ENCODE measurements around the gene SCYL1. TPM values are rescaled to one million over a fixed set of nuclear protein-coding genes. Genes with fewer than 3 reads are reported as not detected.

Gene SCYL1
- total RNA-seq (80.4 and 83.9 TPM in 2 replicates), polyA plus RNA-seq (162 and 167 TPM in 2 replicates)

GRCh38 chr11:65524741-65525545, at the start of gene SCYL1:
SCYL1 (plus strand) TSS chr11:65525083; CDS start chr11:65525154, 71 bp downstream.
- Histone ChIP-seq H3K9me3 (ENCODE audit: low read depth) (no peaks in the 10 kb centered on the region), H4K20me1 (ENCODE audit: insufficient read depth, poor library complexity, severe bottlenecking) (peaks cover 3% of the 10 kb centered on the region), H3K4me2 (peak within 1 kb of the TSS; percentile 97), H3K27me3 (no peaks in the 10 kb centered on the region), H3K36me3 (replicated peaks; ENCODE audit: insufficient read depth, low read depth) (no peaks in the 10 kb centered on the region), H3K27ac (peak within 1 kb of the TSS; percentile 97), H3K4me3 (peak within 1 kb of the TSS; percentile 88), H2AFZ (peak within 1 kb of the TSS; percentile 67), H3K4me1 (ENCODE audit: insufficient read depth) (peaks cover 34% of the 10 kb centered on the region), H3K9me2 (replicated peaks; ENCODE audit: insufficient read depth) (no peaks in the 10 kb centered on the region), H3K79me2 (peaks cover 37% of the 10 kb centered on the region)
- DNase-seq (ENCODE audit: low spot score) = peak; percentile 94
- TF ChIP-seq EZH2phosphoT487 (IDR thresholded peaks at IDR 0.05; ENCODE audit: low read depth, severe bottlenecking, unreplicated experiment) (no peak), CTCF (IDR thresholded peaks at IDR 0.05; ENCODE audit: poor library complexity) (no peak), EZH2 (IDR thresholded peaks at IDR 0.05; ENCODE audit: borderline replicate concordance) (no peak)
- under 1% methylated on average over 37 of the region's 82 CpGs for WGBS (ENCODE audit: low lambda C conversion rate, missing lambda C conversion rate)

GRCh38 chr11:65476632-65477148, 48.2 kb upstream of the SCYL1 start:
- H3K9me3 ChIP-seq (ENCODE audit: low read depth) = no peaks in the 10 kb centered on the region
- peaks cover 46% of the 10 kb centered on the region for H3K4me1 ChIP-seq (ENCODE audit: insufficient read depth)
- 40% methylated on average over 10 of the region's 10 CpGs for WGBS (ENCODE audit: low lambda C conversion rate, missing lambda C conversion rate)
- no peaks in the 10 kb centered on the region for H3K9me2 ChIP-seq (replicated peaks; ENCODE audit: insufficient read depth)
- no peak for TF ChIP-seq EZH2 (IDR thresholded peaks at IDR 0.05; ENCODE audit: borderline replicate concordance)
- no peak for TF ChIP-seq CTCF (IDR thresholded peaks at IDR 0.05; ENCODE audit: poor library complexity)
- no peak for TF ChIP-seq EZH2phosphoT487 (IDR thresholded peaks at IDR 0.05; ENCODE audit: low read depth, severe bottlenecking, unreplicated experiment)
- no peak overlapping the region for H2AFZ ChIP-seq
- peak; percentile 60 for DNase-seq (ENCODE audit: low spot score)
- H3K27ac ChIP-seq = peak overlapping the region; percentile 99
- H3K4me2 ChIP-seq = peak overlapping the region; percentile 94
- H3K4me3 ChIP-seq = peak overlapping the region; percentile 52
- H3K79me2 ChIP-seq = peaks cover 80% of the 10 kb centered on the region
- no peaks in the 10 kb centered on the region for H3K36me3 ChIP-seq (replicated peaks; ENCODE audit: insufficient read depth, low read depth)
- no peaks in the 10 kb centered on the region for H3K27me3 ChIP-seq
- H4K20me1 ChIP-seq (ENCODE audit: insufficient read depth, poor library complexity, severe bottlenecking) = no peaks in the 10 kb centered on the region

GRCh38 chr11:65477149-65477965, 47.5 kb upstream of the SCYL1 start:
- 4% methylated on average over 30 of the region's 60 CpGs for WGBS (ENCODE audit: low lambda C conversion rate, missing lambda C conversion rate)
- DNase-seq (ENCODE audit: low spot score) = peak; percentile 99
- TF ChIP-seq EZH2phosphoT487 (IDR thresholded peaks at IDR 0.05; ENCODE audit: low read depth, severe bottlenecking, unreplicated experiment) (no peak), EZH2 (IDR thresholded peaks at IDR 0.05; ENCODE audit: borderline replicate concordance) (no peak), CTCF (IDR thresholded peaks at IDR 0.05; ENCODE audit: poor library complexity) (no peak)
- Histone ChIP-seq H3K36me3 (replicated peaks; ENCODE audit: insufficient read depth, low read depth) (no peaks in the 10 kb centered on the region), H3K4me3 (peak overlapping the region; percentile 52), H3K27me3 (no peaks in the 10 kb centered on the region), H3K4me2 (peak overlapping the region; percentile 94), H3K4me1 (ENCODE audit: insufficient read depth) (peaks cover 45% of the 10 kb centered on the region), H3K79me2 (peaks cover 80% of the 10 kb centered on the region), H3K27ac (peak overlapping the region; percentile 99), H4K20me1 (ENCODE audit: insufficient read depth, poor library complexity, severe bottlenecking) (no peaks in the 10 kb centered on the region), H3K9me3 (ENCODE audit: low read depth) (no peaks in the 10 kb centered on the region), H2AFZ (no peak overlapping the region), H3K9me2 (replicated peaks; ENCODE audit: insufficient read depth) (no peaks in the 10 kb centered on the region)

Data from hepatocyte (in vitro differentiated cells).